DMS 273 treated with DMSO at 0.1 percent for 48 hours (cell line): Measurements from ENCODE around the gene ADORA1.

Experiments
- DNase-seq: peaks from one replicate; lab custom pipeline; 2025; lab: John Stamatoyannopoulos, UW

The ADORA1 gene

DNA sequence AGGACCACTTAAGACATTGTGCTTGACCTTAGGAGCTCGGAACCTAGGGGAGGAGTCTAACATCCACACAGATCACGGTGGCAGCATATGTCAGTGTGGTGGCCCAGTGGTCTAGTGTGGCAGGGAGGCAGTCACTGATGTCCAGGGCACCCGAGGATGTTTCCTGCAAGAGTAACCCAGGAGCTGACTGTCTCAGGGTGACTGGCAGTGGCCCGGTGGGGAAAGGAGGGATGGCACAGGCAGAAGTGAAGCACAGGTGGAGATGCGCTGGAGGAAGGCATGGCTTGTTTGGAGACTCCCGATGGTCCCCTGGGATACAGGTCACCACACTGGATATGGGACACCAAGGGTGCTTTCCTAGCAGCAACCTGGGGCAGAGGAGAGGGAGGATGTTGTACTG is 85.6 kb downstream of the ADORA1 start:
- no peak for DNase-seq

DNA sequence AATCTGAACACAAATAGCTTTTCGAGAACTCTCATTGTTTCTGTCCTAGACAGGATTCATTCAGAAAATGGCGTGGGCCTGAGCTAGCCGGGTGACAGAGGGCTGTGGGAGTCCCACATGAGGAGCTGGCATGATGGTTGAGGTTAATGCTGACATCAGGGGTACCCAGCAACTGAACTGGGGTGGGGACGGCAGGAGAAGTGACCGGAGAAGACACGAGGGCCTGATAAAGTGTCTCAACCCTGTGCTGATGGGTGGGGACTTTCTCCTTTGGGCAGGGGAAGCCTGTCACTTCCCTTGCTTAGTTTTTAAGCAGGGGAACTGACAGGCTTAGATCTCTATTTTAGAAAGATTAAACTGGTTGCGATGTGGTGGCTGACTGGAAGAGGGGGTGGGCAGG is 87.3 kb downstream of the ADORA1 start:
- no peak for DNase-seq

DNA sequence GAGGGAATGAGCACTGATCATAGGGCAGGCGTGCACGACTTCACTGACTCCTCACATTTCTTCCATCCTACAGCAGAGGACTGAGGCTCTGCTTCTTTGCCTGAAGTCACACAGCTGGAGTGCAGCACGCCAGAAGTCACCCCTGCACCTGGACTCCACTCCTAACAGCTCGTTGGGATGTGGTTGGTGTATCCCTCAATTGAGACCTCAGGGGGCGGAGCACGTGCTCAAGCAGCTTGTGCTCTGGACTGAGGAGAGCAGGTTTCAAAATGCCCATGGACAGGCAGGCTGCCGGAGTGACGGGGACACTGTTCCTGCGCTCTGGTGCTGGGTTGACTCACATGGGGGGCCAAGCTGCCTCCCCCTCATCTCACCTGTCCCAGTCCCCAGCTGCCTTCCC is 88.0 kb downstream of the ADORA1 start:
- DNase-seq = no peak

DNA sequence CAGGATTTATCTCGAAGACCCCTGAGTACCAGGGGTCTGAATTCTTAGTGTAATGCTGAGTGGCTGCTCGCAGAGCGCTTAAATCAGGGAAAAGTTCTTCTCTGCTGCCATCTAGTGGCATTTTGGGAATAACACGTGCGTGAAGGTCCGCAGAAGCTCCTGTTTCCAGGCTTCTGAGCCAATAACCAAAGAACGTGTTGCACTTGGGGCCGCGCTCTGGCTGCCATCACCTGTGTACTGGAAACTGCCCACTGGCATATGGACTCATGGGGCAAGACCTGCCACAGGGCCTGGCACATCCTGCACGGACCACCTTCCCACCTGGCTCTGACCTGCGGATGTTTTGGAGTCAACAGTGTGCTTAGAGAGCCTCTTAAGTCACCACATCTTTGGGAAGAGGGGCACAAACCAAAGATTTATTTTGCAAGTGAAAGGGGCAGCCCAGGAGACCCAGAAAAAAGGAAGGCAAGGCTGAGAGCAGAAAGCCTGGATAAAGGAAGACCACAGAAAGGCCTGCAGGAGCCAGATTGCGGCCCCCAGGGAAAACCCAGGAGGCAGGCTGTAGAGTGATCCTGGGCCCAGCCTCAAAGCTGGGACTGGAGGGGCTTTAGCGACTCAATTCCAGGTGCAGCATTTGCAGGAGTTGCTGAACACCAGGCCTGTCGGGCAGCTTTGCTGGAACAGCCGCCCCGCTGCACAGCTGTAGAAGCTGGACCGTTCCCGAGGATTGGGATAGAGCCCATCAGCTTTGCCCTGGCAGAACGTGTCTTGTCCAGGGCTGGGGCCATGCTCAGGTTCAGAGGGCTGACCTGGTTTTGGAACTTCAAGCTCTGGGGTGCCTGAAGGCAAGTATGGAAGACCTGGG is 89.0 kb downstream of the ADORA1 start:
- DNase-seq = peak; percentile 62
